Activated T-helper 1 cell treated with anti-CD3 and anti-CD28 coated beads, Interleukin-2, amount 50 U/mL, for 16 hours (primary cell): ENCODE results near the gene ADAM15.

ENCODE experiments used
- DNase-seq, 2 donors: peaks; one replicate each; pipeline ENCODE4 v3.0.0-alpha.2; 2020; ENCODE audit warnings: low read depth in 1 of 2, low spot score in 1 of 2

The ADAM15 gene

DNA sequence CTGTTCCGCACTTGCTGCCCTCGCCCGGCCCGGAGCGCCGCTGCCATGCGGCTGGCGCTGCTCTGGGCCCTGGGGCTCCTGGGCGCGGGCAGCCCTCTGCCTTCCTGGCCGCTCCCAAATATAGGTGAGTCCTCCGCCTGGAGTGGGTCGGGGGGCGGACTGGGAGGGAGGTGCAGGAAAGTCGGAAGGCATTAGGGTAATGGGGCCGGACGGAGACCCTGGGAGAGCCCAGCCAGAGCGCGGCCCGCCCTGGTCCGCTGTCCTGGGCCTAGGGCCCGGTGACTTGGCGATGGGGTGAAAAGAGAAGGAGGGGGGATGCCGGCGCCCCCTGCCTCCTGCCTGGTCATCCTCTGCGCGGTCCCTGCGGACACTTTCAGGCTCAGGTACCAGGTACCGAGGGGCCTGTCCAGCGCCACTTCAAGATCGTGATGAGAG, 243 bp downstream of the ADAM15 start:
- DNase-seq, result no peak

DNA sequence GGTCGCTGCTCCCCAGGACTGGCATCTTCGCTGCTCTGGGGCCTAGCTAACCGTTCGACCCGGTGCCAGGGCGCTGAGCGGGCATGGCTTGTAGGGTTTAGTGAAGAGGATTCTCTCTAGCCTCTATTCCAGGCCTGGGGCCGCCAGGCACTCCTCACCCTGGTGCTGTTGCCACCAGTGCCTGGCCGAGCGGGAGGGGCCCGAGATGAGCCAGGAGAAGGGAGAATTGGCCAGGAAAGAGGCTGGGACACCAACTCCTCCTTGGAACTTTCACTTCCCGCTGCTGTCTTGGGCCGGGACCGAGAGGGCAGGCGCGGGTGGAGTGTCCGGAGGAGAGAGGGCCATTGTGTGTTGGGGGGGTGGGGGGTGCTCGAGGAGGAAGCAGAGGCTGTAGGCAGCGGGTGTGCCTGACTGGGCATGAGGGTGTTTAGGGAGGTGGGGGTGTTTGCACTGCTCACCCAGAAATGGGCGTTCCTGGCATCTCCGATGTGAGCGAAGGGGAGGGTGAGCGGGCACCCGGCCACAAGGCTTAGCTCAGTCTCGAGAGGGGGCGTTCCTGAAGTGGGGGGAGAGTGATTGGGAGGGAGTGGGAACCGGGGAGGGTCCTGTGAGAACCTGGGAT, 772 bp downstream of the ADAM15 start:
- DNase-seq, result peak in 1 of 2 donors; percentile 20

DNA sequence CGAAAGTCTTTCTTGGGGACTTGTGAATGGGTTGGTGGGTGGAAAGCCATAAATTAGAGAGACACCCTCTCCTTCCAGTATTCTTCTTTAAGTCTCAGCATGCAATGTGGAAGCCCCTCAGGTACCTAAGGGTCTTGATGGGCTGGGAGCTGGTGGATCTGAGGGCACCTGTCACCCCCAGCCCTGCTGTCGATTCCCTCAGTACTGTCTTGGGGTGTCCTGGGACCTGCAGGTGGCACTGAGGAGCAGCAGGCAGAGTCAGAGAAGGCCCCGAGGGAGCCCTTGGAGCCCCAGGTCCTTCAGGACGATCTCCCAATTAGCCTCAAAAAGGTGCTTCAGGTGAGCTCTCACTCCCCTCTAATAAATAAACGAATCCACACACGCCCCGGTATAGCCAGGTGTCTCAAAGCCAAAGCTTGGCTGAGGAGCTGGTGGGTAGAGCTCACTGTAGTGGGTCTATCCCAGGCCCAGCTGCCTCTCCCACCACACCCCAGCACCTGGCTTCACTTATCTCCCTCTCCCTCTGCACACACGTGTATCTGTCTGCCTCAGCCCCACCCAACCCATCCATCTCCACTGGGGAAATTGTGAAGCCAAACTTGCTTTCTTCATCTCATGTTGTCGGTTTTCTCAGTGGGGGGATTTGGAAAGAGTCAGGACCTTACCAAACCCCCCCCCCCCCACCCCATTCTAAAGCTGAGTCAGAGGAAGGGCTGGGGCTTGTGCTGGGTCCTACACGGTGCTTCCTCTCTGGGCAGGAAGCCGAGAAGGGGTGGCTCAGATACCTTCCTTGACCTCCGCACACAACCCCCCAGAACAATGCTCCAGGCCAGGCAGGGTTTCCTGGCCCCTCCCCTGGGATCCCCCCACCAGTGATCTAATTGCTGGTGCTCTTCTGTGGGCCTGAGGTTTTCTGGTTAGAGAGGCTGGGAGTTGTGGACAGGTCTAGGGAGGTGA, 1.6 kb downstream of the ADAM15 start:
- no peak for DNase-seq

DNA sequence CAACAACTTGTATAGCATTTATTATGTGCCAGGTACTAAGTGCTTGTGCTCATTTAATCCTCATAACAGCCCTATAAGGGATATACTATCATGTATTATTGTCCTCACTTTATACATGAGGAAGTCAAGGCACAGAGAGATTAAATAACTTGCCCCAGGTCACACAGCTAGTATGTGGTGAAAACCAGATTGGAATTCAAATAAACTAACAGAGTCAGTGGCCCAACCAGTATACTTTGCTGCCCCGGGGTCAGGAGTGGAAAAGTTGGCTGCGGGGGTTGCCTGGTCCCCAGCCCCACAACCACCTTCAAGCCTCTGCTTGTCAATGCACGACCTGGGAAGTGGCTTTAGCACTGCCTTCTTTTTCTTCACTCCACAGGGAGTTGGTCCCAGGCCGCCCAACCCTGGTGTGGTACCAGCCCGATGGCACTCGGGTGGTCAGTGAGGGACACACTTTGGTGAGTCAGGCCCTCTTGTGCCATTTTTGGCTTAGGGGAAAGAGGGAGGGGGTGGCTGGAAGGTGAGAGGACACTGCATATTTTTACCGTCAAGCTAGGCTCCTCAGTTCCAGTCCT, 2.5 kb downstream of the ADAM15 start:
- no peak for DNase-seq

- DNase-seq, result no peak
These were observed 6.0 kb downstream of the ADAM15 start for GRCh38 chr1:155057104-155057503.

DNA sequence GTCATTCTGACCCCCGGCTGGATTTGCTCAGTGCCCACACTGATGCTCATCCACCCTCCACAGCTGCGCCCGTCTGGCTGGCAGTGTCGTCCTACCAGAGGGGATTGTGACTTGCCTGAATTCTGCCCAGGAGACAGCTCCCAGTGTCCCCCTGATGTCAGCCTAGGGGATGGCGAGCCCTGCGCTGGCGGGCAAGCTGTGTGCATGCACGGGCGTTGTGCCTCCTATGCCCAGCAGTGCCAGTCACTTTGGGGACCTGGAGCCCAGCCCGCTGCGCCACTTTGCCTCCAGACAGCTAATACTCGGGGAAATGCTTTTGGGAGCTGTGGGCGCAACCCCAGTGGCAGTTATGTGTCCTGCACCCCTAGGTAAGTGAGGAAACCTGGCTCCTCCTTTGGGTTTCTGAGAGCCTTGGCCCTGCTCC, 6.7 kb downstream of the ADAM15 start:
- DNase-seq, result no peak

GRCh38 chr1:155060736-155061135, 9.6 kb downstream of the ADAM15 start:
- no peak for DNase-seq

- DNase-seq, result peak; percentile 89 to 97
These were observed 10.4 kb downstream of the ADAM15 start for GRCh38 chr1:155061381-155062150.

GRCh38 chr1:155062151-155062686, 11.1 kb downstream of the ADAM15 start:
- DNase-seq, result no peak

DNA sequence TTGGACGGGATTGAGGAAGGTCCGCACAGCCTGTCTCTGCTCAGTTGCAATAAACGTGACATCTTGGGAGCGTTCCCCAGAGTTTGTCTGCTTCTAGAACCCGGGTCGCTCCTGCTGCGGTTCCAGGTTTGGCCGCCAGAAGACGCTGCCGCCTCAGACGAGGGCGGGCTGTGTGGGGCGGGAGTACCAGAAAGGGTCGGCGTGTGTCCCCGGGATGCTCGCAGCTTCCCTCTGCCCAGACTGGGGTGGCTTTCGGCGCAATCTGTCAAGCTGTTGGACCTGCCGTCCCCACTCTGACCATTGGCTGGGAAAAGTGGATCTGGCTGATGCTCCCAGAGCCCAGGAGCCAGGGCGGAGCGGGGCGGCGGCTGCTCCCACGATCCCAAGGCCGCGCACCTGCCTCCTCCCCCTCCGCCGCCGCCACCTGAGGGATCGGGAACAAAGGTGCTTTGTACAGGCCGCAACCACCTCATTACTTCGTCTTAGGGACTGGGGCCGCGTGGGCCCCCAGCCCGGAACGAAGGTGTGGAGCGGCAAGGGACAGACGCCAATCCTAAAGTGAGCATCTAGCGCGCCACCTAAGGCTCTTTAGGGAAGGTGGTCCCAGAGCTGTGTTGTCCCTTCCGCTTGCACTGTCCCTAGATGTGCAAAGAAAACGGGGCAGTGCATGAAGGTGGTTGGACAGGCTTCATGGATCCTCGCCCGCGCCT, 11.7 kb downstream of the ADAM15 start:
- DNase-seq, result peak in 1 of 2 donors; percentile 60

DNA sequence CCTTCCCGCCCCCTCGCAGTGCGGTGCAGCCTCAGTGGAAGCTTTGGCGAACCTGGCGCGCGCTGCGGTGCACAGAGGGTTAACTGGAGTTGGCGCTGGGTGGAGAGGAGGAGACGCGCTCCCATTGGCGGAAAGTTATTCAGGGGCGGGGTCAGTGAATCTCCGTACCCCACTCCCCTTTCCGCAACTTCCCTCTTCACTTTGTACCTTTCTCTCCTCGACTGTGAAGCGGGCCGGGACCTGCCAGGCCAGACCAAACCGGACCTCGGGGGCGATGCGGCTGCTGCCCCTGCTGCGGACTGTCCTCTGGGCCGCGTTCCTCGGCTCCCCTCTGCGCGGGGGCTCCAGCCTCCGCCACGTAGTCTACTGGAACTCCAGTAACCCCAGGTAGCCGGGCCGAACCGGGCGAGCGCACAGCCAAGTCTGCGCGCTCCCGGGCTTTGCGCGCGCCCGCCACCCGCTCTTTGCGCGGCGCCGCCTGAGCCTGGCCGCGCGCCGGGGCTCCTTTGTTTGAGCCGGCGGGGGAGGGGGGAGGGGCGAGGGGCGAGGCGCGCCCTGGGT, 12.5 kb downstream of the ADAM15 start, which contains the start of gene EFNA4:
TSS of gene EFNA4 (plus strand) at position 191 of the 561 bp plus-strand sequence. CDS start at position 275, 84 bp downstream.
- peak; percentile 62 to 69 for DNase-seq

GRCh38 chr1:155064111-155064831, 13.2 kb downstream of the ADAM15 start:
- no peak for DNase-seq

GRCh38 chr1:155064832-155065429, 13.8 kb downstream of the ADAM15 start:
- DNase-seq, result no peak

- DNase-seq, result no peak
These were observed 15.7 kb downstream of the ADAM15 start for GRCh38 chr1:155066777-155067176.

- DNase-seq, result no peak
These were observed 17.5 kb downstream of the ADAM15 start for GRCh38 chr1:155068599-155068998.

GRCh38 chr1:155069551-155070157, 18.5 kb downstream of the ADAM15 start:
- DNase-seq, result no peak

DNA sequence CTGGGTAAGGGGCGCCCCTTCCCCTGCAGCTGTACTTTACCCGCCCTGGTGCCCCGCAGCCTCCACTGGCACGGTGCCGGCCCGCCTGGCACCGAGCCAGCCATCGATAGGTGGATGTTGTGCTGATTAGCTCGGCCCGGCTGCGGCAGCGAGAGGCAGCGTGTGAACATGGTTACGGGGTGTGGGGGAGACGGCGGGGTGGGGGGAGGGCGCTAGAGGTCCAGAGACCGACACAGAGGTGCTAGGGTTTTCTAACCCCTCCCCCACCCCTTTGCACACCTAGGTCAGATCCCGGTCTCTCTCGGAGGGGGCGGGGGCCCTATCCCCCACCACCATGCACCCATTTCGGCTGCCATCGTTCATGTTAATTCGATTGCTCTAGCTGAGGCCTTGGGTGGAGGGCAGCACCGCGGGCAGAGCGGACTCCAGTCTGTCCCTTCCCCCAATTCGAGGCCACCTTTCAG, 19.1 kb downstream of the ADAM15 start:
- no peak for DNase-seq
